ENCODE data around the gene SLC5A2. TPM values are rescaled to one million over a fixed set of nuclear protein-coding genes. Genes with fewer than 3 reads are reported as not detected.

The SLC5A2 gene
- polyA plus RNA-seq, 2 of the 4 experiments (the other 2 are of a cell fraction) = 0.09 to 0.46 TPM

DNA sequence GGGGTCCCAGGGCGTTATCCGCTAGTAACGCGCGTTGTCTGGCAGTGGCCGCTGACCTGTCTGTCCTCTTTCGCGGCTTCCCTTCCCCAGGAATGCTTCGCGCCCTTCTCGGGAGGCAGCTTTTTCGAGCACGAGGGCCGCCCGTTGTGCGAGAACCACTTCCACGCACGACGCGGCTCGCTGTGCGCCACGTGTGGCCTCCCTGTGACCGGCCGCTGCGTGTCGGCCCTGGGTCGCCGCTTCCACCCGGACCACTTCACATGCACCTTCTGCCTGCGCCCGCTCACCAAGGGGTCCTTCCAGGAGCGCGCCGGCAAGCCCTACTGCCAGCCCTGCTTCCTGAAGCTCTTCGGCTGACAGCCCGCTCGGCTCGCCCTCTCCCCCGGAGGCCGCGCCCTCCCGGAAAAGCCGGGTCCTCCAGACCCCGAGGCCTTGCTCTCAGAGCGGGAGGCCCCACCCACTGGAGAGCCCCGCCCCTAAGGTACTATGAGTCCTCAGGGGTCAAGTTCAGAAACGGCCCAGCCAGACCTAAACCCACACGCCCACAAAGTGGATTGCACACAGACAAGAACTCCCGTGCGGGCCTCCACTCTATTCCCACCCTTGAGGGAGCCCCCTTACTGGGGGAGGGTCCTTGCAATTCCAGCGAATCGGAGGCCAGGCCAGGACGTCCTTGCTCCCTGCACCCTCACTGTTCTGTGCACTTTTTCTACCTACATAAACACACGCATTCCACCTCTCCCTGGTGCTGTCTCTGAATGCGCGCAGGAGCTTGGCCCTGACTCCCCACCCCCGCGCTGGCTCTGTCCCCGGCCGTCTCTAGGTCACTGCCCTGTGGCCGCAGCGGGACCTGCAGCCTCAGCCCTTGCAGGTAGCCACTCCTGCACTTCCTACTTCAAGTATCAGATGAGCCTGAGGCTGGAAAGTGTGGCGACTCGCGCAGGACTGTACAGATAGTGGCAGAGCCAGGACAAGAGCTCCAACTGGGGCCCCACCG is 5.4 kb upstream of the SLC5A2 start:
- peak in 1 of 2 experiments; percentile 21 for DNase-seq (ENCODE audit: low read depth in 1 of 2, low spot score in 1 of 2)
- FAIRE-seq = no peak
- no peak overlapping the region for H3K4me2 ChIP-seq

DNA sequence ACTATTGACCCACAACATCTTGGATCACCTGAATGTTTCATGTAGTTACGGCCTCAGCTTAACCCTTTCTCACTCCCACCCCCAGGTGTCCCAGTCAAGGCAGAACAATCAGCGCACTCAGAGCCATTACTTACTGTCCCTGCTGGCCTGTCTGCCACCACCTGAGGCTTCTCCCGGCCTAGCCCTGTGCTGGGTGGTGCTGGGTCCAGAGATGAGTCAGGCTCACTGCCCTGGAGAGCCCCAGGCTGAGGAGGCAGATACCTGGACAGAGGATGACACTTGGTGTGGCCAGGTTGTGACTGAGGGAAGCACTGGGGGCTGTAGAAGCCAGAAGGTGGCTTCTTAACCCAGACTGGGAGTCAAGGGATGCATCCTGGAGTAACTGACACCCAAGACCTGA is 4.0 kb upstream of the SLC5A2 start:
- ChIA-PET POLR2A (interaction anchor here (0.7 to 2.3 kb wide), 2 partner anchors 19 to 23 kb away, joined by 5 to 11 read pairs; partner anchors contain the start of gene ARMC5), CTCF (interaction anchor here (1.1 to 1.3 kb wide), 2 partner anchors 11 to 18 kb away, joined by 4 to 5 read pairs; no protein-coding TSS in a partner anchor)
- Histone ChIP-seq H3K4me2 (no peak overlapping the region), H3K4me3 (no peak overlapping the region), H3K4me1 (peaks cover under 1% of the 10 kb centered on the region; the same call in 1 of the 3 replicates), H3K27ac (no peak overlapping the region), H3K9me3 (no peaks in the 10 kb centered on the region)
- TF ChIP-seq RAD21 (conservative IDR thresholded peaks at IDR 0.05 in 1 of 2, IDR thresholded peaks at IDR 0.05 in 1 of 2) = no peak
- TF ChIP-seq TP53 (CRISPR knock-in tag; IDR thresholded peaks at IDR 0.05) = no peak
- no peak for TF ChIP-seq CEBPB (IDR thresholded peaks at IDR 0.05)
- FAIRE-seq = no peak
- no peak for DNase-seq (ENCODE audit: low read depth in 1 of 2, low spot score in 1 of 2)
- 77% methylated on average over 3 of the region's 3 CpGs for WGBS (ENCODE audit: missing lambda C conversion rate)
- ATAC-seq = no peak; a peak in 1 of 6 replicates

More for the DNA sequence above, 5.4 kb upstream of the SLC5A2 start:
- ChIA-PET POLR2A (interaction anchor here (2.3 kb wide), 1 partner anchor 18 kb away, joined by 11 read pairs; the partner anchor contains the start of gene ARMC5), CTCF (interaction anchor here (1.0 to 1.3 kb wide), 3 partner anchors 8 to 17 kb away, joined by 4 to 6 read pairs (median 5); no protein-coding TSS in a partner anchor)
- no peak overlapping the region for H3K27ac ChIP-seq
- H3K4me1 ChIP-seq = no peaks in the 10 kb centered on the region
- no peaks in the 10 kb centered on the region for H3K9me3 ChIP-seq
- TF ChIP-seq, protein P1, sequence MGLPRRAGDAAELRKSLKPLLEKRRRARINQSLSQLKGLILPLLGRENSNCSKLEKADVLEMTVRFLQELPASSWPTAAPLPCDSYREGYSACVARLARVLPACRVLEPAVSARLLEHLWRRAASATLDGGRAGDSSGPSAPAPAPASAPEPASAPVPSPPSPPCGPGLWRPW (IDR thresholded peaks at IDR 0.05) = no peak
- TF ChIP-seq HOXB5 (CRISPR knock-in tag; IDR thresholded peaks at IDR 0.05) (no peak), NPAS2 (CRISPR knock-in tag; IDR thresholded peaks at IDR 0.05; ENCODE audit: borderline replicate concordance) (no peak), MAFK (IDR thresholded peaks at IDR 0.05; ENCODE audit: partially characterized antibody) (no peak)
- 94% methylated on average over 63 of the region's 67 CpGs for WGBS (ENCODE audit: missing lambda C conversion rate)
- no peak for ATAC-seq
- H3K4me3 ChIP-seq = no peak overlapping the region

DNA sequence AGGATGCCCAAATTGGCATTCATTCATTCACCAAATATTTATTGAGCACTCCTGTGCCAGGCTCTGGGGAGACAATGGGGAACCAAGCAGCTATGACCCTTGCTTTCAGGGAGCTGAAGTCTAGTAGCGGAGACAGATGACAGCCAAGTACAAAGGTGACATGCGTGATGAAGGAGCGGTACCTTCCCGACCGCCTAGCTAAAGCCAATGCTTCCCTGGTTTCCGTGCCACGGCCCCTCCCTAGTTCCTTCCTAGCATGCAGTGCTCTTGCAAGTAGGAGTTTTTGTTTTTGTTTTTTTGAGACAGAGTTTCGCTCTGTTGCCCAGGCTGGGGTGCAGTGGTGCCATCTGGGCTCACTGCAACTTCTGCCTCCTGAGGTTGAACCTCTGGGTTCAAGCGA is 3.2 kb upstream of the SLC5A2 start:
- FAIRE-seq = no peak

More for the DNA sequence above, 3.2 kb upstream of the SLC5A2 start:
- CTCF ChIA-PET = interaction anchor here (1.1 to 1.7 kb wide), 2 partner anchors 10 to 19 kb away, joined by 4 to 5 read pairs; no protein-coding TSS in a partner anchor
- H3K4me1 ChIP-seq = peaks cover 8% of the 10 kb centered on the region; the same call in 2 of the 3 replicates
- DNase-seq (ENCODE audit: low read depth in 1 of 2, low spot score in 1 of 2) (no peak), ATAC-seq (no peak)
- POLR2A ChIA-PET = interaction anchor here (1.3 to 2.3 kb wide), 2 partner anchors 10 to 20 kb away, joined by 4 to 11 read pairs; partner anchors contain the start of gene ARMC5
- H3K27ac ChIP-seq = no peak overlapping the region
- H3K9me3 ChIP-seq = no peaks in the 10 kb centered on the region
- no peak for TF ChIP-seq NFE2L2 (conservative IDR thresholded peaks at IDR 0.05; ENCODE audit: low read length)
- no peak for TF ChIP-seq RARB (CRISPR knock-in tag; IDR thresholded peaks at IDR 0.05)
- TF ChIP-seq, protein P2, sequence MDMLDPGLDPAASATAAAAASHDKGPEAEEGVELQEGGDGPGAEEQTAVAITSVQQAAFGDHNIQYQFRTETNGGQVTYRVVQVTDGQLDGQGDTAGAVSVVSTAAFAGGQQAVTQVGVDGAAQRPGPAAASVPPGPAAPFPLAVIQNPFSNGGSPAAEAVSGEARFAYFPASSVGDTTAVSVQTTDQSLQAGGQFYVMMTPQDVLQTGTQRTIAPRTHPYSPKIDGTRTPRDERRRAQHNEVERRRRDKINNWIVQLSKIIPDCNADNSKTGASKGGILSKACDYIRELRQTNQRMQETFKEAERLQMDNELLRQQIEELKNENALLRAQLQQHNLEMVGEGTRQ (IDR thresholded peaks at IDR 0.05) = no peak
- TF ChIP-seq, protein P3, sequence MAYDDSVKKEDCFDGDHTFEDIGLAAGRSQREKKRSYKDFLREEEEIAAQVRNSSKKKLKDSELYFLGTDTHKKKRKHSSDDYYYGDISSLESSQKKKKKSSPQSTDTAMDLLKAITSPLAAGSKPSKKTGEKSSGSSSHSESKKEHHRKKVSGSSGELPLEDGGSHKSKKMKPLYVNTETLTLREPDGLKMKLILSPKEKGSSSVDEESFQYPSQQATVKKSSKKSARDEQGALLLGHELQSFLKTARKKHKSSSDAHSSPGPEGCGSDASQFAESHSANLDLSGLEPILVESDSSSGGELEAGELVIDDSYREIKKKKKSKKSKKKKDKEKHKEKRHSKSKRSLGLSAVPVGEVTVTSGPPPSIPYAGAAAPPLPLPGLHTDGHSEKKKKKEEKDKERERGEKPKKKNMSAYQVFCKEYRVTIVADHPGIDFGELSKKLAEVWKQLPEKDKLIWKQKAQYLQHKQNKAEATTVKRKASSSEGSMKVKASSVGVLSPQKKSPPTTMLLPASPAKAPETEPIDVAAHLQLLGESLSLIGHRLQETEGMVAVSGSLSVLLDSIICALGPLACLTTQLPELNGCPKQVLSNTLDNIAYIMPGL (CRISPR knock-in tag; IDR thresholded peaks at IDR 0.05; ENCODE audit: borderline replicate concordance) = no peak
- no peak for TF ChIP-seq HOXA7 (CRISPR knock-in tag; IDR thresholded peaks at IDR 0.05)
- TF ChIP-seq SMC3 (IDR thresholded peaks at IDR 0.05) = no peak
- no peak overlapping the region for H3K4me2 ChIP-seq
- H3K4me3 ChIP-seq = no peak overlapping the region
- 92% methylated on average over 9 of the region's 9 CpGs for WGBS (ENCODE audit: missing lambda C conversion rate)
